ENCODE results near the gene ELOVL6. TPM values are rescaled to one million over a fixed set of nuclear protein-coding genes. Genes with fewer than 3 reads are reported as not detected.
"Not testable (repeated sequence)": the region's sequence is repeated elsewhere in the genome, so short reads cannot be mapped to it uniquely, and the experiment has no call there.

Gene ELOVL6
- total RNA-seq, 1 donor from 2014 or later: 25.5 TPM

DNA sequence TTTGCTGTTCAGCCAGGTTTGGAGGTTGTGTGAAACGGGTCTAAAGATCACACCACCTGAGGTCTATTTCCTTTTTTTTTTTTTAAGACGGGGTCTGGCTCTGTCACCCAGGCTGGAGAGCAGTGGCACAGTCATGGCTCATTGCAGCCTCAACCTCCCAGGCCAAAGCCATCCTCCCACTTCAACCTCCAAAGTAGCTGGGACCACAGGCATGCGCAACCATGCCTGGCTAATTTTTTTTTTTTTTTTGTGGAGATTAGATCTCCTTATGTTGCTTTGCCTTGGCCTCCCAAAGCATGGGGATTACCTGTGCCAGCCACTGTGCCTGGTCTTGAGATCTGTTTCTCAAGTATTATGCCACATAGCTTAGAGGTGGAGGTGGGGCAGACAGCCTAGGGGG lies 49.2 kb upstream of the ELOVL6 start:
- H3K9me3 ChIP-seq (ENCODE audit: insufficient read depth, low read depth, low read length): no peaks in the 10 kb centered on the region
- no peak overlapping the region for H3K9ac ChIP-seq (ENCODE audit: low read length)
- FAIRE-seq (no peak), DNase-seq (ENCODE audit: low read depth) (no peak)
- H4K20me1 ChIP-seq (ENCODE audit: insufficient read depth, low read length): no peaks in the 10 kb centered on the region
- Mint-ChIP-seq H3K36me3 (ENCODE audit: low read depth, unreplicated experiment) (no peaks in the 10 kb centered on the region), H3K27ac (ENCODE audit: unreplicated experiment) (no peak overlapping the region), H3K27me3 (ENCODE audit: low read depth, unreplicated experiment) (no peaks in the 10 kb centered on the region), H3K4me3 (ENCODE audit: unreplicated experiment) (no peak overlapping the region), H3K9me3 (ENCODE audit: unreplicated experiment) (no peaks in the 10 kb centered on the region), H3K4me1 (ENCODE audit: low read depth, unreplicated experiment) (peaks cover 8% of the 10 kb centered on the region)
- H3K4me1 ChIP-seq (ENCODE audit: insufficient read depth, low read length): peaks cover 6% of the 10 kb centered on the region
- no peaks in the 10 kb centered on the region for H3K79me2 ChIP-seq (ENCODE audit: insufficient read depth, low read length)
- no peaks in the 10 kb centered on the region for H3K36me3 ChIP-seq (ENCODE audit: insufficient read depth, low read length)
- H3K4me3 ChIP-seq (ENCODE audit: insufficient read depth, low read depth, low read length): no peak overlapping the region
- TF ChIP-seq EZH2 (IDR thresholded peaks at IDR 0.05; ENCODE audit: insufficient read depth, low read length): no peak
- TF ChIP-seq, protein P1, sequence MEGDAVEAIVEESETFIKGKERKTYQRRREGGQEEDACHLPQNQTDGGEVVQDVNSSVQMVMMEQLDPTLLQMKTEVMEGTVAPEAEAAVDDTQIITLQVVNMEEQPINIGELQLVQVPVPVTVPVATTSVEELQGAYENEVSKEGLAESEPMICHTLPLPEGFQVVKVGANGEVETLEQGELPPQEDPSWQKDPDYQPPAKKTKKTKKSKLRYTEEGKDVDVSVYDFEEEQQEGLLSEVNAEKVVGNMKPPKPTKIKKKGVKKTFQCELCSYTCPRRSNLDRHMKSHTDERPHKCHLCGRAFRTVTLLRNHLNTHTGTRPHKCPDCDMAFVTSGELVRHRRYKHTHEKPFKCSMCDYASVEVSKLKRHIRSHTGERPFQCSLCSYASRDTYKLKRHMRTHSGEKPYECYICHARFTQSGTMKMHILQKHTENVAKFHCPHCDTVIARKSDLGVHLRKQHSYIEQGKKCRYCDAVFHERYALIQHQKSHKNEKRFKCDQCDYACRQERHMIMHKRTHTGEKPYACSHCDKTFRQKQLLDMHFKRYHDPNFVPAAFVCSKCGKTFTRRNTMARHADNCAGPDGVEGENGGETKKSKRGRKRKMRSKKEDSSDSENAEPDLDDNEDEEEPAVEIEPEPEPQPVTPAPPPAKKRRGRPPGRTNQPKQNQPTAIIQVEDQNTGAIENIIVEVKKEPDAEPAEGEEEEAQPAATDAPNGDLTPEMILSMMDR (IDR thresholded peaks at IDR 0.05; ENCODE audit: insufficient read depth, low read depth, low read length): no peak
- no peak overlapping the region for H3K27ac ChIP-seq (ENCODE audit: low read depth, low read length)
- H3K27me3 ChIP-seq (ENCODE audit: insufficient read depth, low read length): no peaks in the 10 kb centered on the region
- H2AFZ ChIP-seq (ENCODE audit: low read depth, low read length): no peak overlapping the region
- no peak overlapping the region for H3K4me2 ChIP-seq (ENCODE audit: low read length)

DNA sequence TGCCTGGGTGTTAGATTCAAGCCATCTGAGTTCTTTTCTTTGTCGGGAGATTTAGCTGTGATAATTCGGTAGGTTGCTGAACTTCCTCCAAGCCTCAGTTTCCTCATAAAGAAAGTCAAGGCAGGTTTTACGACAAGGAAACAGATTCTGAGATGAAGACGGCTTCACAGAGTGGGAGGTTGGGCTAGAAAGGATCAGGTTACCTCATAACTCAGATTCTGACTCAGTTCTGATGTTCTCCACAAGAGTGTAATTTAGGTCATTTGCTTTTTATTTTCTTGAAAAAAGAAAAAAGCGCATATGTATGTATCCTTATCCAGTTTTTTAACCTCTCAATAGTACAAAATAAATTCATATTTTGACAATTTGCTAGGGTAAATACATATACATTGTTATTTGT lies 47.2 kb upstream of the ELOVL6 start:
- H3K36me3 Mint-ChIP-seq (ENCODE audit: low read depth, unreplicated experiment): no peaks in the 10 kb centered on the region
- no peaks in the 10 kb centered on the region for H3K36me3 ChIP-seq (ENCODE audit: insufficient read depth, low read length)
- peak; percentile 56 for DNase-seq (ENCODE audit: low read depth)
- H2AFZ ChIP-seq (ENCODE audit: low read depth, low read length): peak overlapping the region; percentile 64
- no peaks in the 10 kb centered on the region for H3K9me3 ChIP-seq (ENCODE audit: insufficient read depth, low read depth, low read length)
- H3K4me2 ChIP-seq (ENCODE audit: low read length): peak overlapping the region; percentile 57
- no peak for FAIRE-seq
- no peaks in the 10 kb centered on the region for H4K20me1 ChIP-seq (ENCODE audit: insufficient read depth, low read length)
- H3K4me3 ChIP-seq (ENCODE audit: insufficient read depth, low read depth, low read length): no peak overlapping the region
- H3K79me2 ChIP-seq (ENCODE audit: insufficient read depth, low read length): no peaks in the 10 kb centered on the region
- H3K9ac ChIP-seq (ENCODE audit: low read length): no peak overlapping the region
- TF ChIP-seq, protein P1 (IDR thresholded peaks at IDR 0.05; ENCODE audit: insufficient read depth, low read depth, low read length): no peak
- TF ChIP-seq EZH2 (IDR thresholded peaks at IDR 0.05; ENCODE audit: insufficient read depth, low read length): no peak
- H3K27ac ChIP-seq (ENCODE audit: low read depth, low read length): no peak overlapping the region
- H3K27me3 ChIP-seq (ENCODE audit: insufficient read depth, low read length): no peaks in the 10 kb centered on the region
- H3K4me1 Mint-ChIP-seq (ENCODE audit: low read depth, unreplicated experiment): peaks cover 8% of the 10 kb centered on the region
- no peaks in the 10 kb centered on the region for H3K27me3 Mint-ChIP-seq (ENCODE audit: low read depth, unreplicated experiment)
- no peak overlapping the region for H3K27ac Mint-ChIP-seq (ENCODE audit: unreplicated experiment)
- H3K4me1 ChIP-seq (ENCODE audit: insufficient read depth, low read length): peaks cover 6% of the 10 kb centered on the region
- H3K4me3 Mint-ChIP-seq (ENCODE audit: unreplicated experiment): no peak overlapping the region
- H3K9me3 Mint-ChIP-seq (ENCODE audit: unreplicated experiment): no peaks in the 10 kb centered on the region

DNA sequence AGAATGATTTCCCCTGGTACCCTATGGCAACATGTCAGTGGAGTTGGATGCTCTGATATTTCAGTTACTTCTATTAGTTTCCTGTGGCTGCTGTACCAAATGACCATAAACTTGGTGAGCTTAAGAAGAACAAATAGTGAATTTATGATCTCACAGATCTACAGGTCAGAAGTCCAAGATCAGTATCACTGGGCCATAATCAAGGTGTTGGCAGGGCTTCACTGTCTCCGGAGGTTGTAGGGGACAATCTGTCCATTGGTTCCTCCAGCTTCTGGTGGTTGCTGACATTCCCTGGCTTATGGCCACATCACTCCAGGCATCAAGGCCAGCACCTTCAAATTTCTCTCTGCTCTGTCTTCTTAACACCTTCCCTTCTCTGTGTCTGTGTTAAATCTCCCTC lies 37.9 kb upstream of the ELOVL6 start:
- no peaks in the 10 kb centered on the region for H3K9me3 Mint-ChIP-seq (ENCODE audit: unreplicated experiment)
- Histone ChIP-seq H3K4me1 (ENCODE audit: insufficient read depth, low read length) (no peaks in the 10 kb centered on the region), H4K20me1 (ENCODE audit: insufficient read depth, low read length) (no peaks in the 10 kb centered on the region), H3K9me3 (ENCODE audit: insufficient read depth, low read depth, low read length) (no peaks in the 10 kb centered on the region), H2AFZ (ENCODE audit: low read depth, low read length) (no peak overlapping the region), H3K27me3 (ENCODE audit: insufficient read depth, low read length) (no peaks in the 10 kb centered on the region), H3K36me3 (ENCODE audit: insufficient read depth, low read length) (no peaks in the 10 kb centered on the region), H3K4me2 (ENCODE audit: low read length) (no peak overlapping the region), H3K4me3 (ENCODE audit: insufficient read depth, low read depth, low read length) (no peak overlapping the region), H3K79me2 (ENCODE audit: insufficient read depth, low read length) (no peaks in the 10 kb centered on the region), H3K9ac (ENCODE audit: low read length) (no peak overlapping the region), H3K27ac (ENCODE audit: low read depth, low read length) (no peak overlapping the region)
- H3K27ac Mint-ChIP-seq (ENCODE audit: unreplicated experiment): no peak overlapping the region
- no peaks in the 10 kb centered on the region for H3K36me3 Mint-ChIP-seq (ENCODE audit: low read depth, unreplicated experiment)
- peaks cover 3% of the 10 kb centered on the region for H3K27me3 Mint-ChIP-seq (ENCODE audit: low read depth, unreplicated experiment)
- DNase-seq (ENCODE audit: low read depth) (no peak), FAIRE-seq (no peak)
- no peaks in the 10 kb centered on the region for H3K4me1 Mint-ChIP-seq (ENCODE audit: low read depth, unreplicated experiment)
- no peak overlapping the region for H3K4me3 Mint-ChIP-seq (ENCODE audit: unreplicated experiment)
- TF ChIP-seq EZH2 (IDR thresholded peaks at IDR 0.05; ENCODE audit: insufficient read depth, low read length): no peak
- TF ChIP-seq, protein P1 (IDR thresholded peaks at IDR 0.05; ENCODE audit: insufficient read depth, low read depth, low read length): no peak

DNA sequence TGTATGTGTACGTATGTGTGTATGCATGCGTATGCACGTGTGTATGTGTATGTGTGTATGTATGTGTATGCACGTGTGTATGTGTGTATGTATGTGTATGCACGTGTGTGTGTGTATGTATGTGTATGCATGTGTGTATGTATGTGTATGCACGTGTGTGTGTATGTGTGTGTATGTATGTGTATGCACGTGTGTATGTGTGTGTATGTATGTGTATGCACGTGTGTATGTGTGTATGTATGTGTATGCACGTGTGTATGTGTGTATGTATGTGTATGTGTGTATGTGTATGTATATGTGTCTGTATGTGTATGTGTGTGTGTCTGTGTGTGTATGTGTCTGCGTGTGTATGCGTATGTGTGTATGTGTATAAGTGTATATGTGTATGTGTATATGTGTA lies 35.2 kb upstream of the ELOVL6 start:
- H3K4me1 ChIP-seq (ENCODE audit: insufficient read depth, low read length); H3K27ac Mint-ChIP-seq (ENCODE audit: unreplicated experiment); DNase-seq (ENCODE audit: low read depth); H3K27me3 ChIP-seq (ENCODE audit: insufficient read depth, low read length); H3K36me3 Mint-ChIP-seq (ENCODE audit: low read depth, unreplicated experiment); H3K4me3 ChIP-seq (ENCODE audit: insufficient read depth, low read depth, low read length); H3K4me2 ChIP-seq (ENCODE audit: low read length); H3K27me3 Mint-ChIP-seq (ENCODE audit: low read depth, unreplicated experiment); H3K4me1 Mint-ChIP-seq (ENCODE audit: low read depth, unreplicated experiment); H3K79me2 ChIP-seq (ENCODE audit: insufficient read depth, low read length); H2AFZ ChIP-seq (ENCODE audit: low read depth, low read length); H3K9me3 Mint-ChIP-seq (ENCODE audit: unreplicated experiment); H3K36me3 ChIP-seq (ENCODE audit: insufficient read depth, low read length); H3K9ac ChIP-seq (ENCODE audit: low read length); H3K4me3 Mint-ChIP-seq (ENCODE audit: unreplicated experiment); H3K9me3 ChIP-seq (ENCODE audit: insufficient read depth, low read depth, low read length); FAIRE-seq; H3K27ac ChIP-seq (ENCODE audit: low read depth, low read length); H4K20me1 ChIP-seq (ENCODE audit: insufficient read depth, low read length): not testable (repeated sequence)
